Posterior vena cava (tissue), 2 donors: Measurements from ENCODE around the gene WDPCP. TPM values are rescaled to one million over a fixed set of nuclear protein-coding genes. Genes with fewer than 3 reads are reported as not detected.
"Not testable (repeated sequence)": the region's sequence is repeated elsewhere in the genome, so short reads cannot be mapped to it uniquely, and the experiment has no call there.

ENCODE experiments used
- DNase-seq: peaks from one replicate; pipeline ENCODE4 v3.0.0-alpha.2; 2020; ENCODE audit warnings: low spot score
- intact Hi-C, 2 donors: fragments of 100-400 bp; cut with DNase I; formaldehyde crosslinking; loops; one replicate each; pipeline versions ENCODE4 v1.14.1 to v1.14.2; 2022 to 2023
- total RNA-seq, 2 donors: library from RNA; stranded (reverse); fragmentation: NEBNext Ultra II Directional; extraction: Animal tissue kit (Norgen Biotek cat#: 25700); gene quantifications; one replicate each; pipeline ENCODE4 v1.2.1, GENCODE V29; 2021
- donor health status: DM: yes; HTN: yes; CAD: no.
- donor health status: DM: yes; HTN: yes; CAD: no.

Gene WDPCP
- total RNA-seq, 2 donors from 2014 or later, result 19.5 to 20.0 TPM

- DNase-seq, result peak; percentile 67
- intact Hi-C loops, result no loop called here
Observed at GRCh38 chr2:63408530-63408929, 179.7 kb downstream of the WDPCP start.

GRCh38 chr2:63406641-63407040, 181.6 kb downstream of the WDPCP start:
- no peak for DNase-seq
- intact Hi-C loops, result no loop called here

DNA sequence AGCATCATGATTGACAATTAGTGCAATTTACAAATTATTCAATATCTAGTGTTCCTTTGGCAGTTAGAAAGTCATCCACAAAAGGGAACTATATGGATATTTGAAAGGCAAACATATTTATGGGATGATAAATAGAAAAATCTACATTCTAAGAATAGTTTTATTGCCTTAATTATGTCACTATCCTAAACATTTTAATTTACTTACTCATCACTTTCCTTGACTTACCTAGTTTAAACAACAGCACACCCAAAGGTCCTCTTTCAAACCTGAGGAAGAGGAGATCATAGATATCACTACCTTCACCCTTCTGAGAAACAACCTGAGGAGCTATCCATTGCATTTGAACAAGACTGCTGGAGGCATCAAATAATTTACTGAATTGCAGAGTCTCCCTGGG, 184.5 kb downstream of the WDPCP start:
- intact Hi-C loops, result no loop called here
- no peak for DNase-seq

DNA sequence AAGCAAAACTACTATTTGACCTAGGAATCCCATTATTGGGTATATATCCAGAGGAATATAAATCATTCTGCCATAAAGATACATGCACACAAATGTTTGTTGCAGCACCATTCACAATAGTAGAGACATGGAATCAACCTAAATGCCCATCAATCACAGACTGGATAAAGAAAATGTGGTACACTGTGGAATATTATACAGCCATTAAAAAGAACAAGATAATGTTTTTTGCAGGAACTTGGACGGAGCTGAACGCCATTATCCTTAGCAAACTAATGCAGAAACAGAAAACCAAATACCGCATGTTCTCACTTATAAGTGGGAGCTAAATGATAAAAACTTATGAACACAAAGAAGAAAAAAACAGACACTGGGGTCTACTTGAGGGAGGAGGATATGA, 185.4 kb downstream of the WDPCP start:
- DNase-seq, intact Hi-C loops: not testable (repeated sequence)

- intact Hi-C loops, result no loop called here
- DNase-seq, result no peak
Observed at GRCh38 chr2:63399156-63399555, 189.1 kb downstream of the WDPCP start.

- DNase-seq, result no peak
- intact Hi-C loops, result no loop called here
Observed at GRCh38 chr2:63379451-63379850, 208.8 kb downstream of the WDPCP start.

DNA sequence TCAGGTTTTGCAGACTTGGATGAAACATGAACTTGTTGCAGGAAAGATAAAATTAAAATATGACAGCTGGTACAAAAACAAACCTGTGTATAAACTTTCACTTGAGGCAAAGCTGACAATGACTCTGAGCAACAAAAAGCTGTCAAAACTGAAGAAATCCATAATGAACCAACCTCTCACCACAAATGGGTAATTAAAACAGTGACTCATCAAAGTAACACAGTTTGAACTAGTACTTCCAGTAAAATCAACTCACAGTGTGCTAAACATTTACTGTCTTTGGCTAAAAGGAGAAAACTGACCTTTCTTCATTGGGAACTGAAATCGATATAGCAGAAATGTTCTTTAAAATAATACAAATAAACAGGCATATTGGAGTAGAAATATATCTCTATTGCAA, 209.7 kb downstream of the WDPCP start:
- no peak for DNase-seq
- intact Hi-C loops, result no loop called here

DNA sequence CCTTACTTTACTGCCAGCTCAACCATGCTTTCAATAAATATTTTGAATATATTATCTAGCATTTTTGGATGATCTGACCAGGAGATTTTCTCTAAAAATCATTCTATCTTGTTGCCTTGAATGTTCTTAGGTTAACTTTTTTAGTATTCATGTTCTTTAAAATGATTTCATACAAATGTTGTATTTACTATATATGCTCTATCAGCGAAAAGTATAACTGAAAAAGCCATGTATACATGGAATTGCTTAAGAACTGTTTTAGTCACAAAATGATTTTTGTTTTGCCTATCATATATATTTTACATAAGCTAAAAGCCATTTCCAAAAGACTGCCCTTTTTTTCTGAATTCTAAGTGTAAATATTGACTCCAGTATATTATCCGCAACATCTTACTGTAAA, 213.9 kb downstream of the WDPCP start:
- DNase-seq, result no peak
- intact Hi-C loops, result no loop called here

GRCh38 chr2:63372549-63372948, 215.7 kb downstream of the WDPCP start:
- DNase-seq, result no peak
- intact Hi-C loops, result no loop called here

DNA sequence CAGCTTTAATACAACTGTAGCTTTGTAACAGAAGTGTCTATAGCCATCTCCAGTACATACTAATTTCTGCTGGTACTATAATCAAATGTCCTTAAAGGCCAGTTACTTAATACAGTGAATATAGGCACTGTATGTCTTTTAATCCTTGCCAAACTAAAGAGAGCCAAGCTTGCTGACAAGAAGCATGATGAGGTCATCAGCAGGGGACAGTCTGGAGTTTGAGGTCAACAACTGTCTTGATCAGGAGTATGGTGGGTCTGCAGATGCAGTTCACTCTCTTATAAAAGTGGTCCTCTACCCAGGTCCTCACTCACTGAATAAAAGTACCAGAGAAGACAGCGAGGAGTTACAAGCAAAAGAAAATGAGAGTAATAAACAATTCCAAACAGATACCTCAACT, 219.1 kb downstream of the WDPCP start:
- intact Hi-C loops, result no loop called here
- no peak for DNase-seq

DNA sequence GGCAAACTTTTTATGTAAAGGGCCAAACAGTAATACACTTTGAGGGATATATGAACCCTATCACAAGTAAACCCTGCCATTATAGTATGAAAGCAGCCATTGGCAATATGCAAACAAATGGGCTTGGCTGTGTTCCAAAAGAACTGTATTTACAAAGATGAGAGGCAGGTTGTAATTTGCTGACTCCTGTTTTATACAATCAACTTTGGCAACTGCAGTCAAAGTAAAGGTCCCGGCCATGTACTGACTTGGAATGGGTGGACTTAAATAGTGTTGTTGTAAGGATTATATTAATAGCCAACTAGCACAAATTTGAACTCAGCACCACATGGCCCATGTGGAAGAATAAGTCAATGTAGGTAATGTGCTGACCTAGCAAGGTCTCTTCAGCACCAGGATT, 223.4 kb downstream of the WDPCP start:
- intact Hi-C loops, result no loop called here
- no peak for DNase-seq

GRCh38 chr2:63357722-63358121, 230.6 kb downstream of the WDPCP start:
- DNase-seq, intact Hi-C loops: not testable (repeated sequence)

- intact Hi-C loops, result no loop called here
- DNase-seq, result no peak
Observed at GRCh38 chr2:63347361-63347760, 240.9 kb downstream of the WDPCP start.

DNA sequence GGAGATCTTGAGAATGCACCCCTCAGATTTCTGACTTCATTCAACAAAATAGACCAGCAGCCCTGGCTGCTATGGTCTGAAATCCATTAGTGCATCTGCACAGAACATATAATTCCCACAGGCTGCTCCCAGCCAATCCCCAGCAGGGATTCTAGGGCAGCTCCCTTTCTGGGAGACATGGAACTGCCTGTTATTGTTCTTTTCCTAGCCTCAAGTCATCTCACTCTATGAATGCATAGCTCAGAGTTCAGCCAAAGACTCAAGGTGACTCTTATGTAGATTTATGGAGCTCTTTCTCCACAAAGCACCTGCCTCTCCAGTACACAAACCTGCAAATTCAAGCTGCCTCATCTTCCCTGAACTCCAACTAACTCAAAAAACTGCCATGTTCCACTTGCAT, 241.9 kb downstream of the WDPCP start:
- intact Hi-C loops, result no loop called here
- no peak for DNase-seq

DNA sequence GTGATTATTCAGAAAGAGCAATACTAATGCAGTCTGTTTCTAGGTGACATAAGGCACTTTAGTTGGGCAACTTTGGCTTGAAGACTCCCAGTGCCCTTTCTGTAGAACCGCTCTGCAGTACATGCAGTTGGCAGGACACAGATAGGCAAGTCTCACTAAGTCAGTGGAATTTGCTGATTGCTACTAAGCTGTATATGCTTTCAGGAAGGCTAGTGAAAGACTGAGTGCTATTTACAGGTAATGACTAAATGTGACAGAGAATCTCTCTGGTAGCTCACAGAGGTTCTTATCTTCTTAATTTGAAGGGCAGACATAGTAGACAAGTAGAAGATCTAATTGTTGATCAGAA, 243.0 kb downstream of the WDPCP start:
- no peak for DNase-seq
- intact Hi-C loops, result no loop called here

DNA sequence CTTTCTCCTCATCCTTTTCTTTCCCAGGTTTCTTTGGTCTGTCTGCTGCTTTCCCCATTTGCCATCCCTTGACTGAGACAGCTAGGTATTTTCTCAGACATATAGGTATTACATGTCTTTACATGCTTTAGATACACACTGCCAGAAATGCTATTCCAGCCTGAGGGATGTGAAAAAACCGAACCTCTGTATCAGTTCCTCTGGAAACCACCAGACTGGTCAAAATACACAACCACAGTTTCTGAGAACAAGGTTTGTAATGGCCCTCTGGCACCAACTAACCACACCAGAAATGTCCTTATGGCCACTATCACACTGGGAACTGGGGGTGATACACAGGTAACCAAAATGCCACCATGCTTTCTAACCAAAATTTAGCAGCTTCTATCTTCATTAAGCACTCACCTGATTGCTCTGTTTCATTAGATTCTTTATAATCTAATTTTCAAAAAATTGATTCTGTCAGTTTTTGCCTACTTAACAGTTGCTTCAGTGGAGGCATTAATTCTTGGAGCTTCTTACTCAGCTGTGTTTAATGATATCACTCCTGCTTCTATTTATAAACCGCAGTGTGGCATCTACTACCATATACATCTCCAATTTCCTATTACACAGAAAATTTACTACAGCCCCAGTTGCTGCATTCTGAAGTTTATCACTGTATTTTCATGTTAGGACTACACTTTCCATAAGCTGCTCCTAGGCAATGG, 243.5 kb downstream of the WDPCP start:
- DNase-seq, result no peak
- intact Hi-C loops, result no loop called here

GRCh38 chr2:63343397-63344109, 244.7 kb downstream of the WDPCP start:
- no peak for DNase-seq
- intact Hi-C loops, result no loop called here

DNA sequence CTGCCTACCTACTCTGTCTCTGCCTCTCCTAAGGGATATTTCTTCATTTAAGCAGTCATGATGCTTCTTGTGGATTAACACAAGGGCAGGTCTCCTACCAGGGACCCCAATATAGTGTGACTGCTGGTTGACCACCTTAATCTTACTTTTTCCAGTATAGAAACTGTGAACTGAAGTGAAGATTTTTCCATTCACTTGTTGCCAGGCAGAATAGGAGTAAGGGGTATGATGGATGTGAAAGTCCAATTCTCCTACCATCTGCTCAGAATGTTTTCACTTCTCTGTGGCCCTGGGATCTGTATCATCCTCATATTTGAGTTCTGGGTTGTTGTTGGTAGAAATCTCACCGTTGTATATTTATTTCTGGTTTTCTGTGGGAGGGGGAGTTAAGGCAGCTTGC, 247.8 kb downstream of the WDPCP start:
- intact Hi-C loops, result no loop called here
- no peak for DNase-seq

GRCh38 chr2:63334910-63335309, 253.4 kb downstream of the WDPCP start:
- intact Hi-C loops, result no loop called here
- no peak for DNase-seq

- intact Hi-C loops, result no loop called here
- no peak for DNase-seq
Observed at GRCh38 chr2:63326473-63326872, 261.8 kb downstream of the WDPCP start.

GRCh38 chr2:63323662-63324061, 264.6 kb downstream of the WDPCP start:
- DNase-seq, intact Hi-C loops: not testable (repeated sequence)
